ENCODE measurements around the gene SYN1.

Gene SYN1

GRCh38 chrX:47581731-47582647 lies 37.7 kb downstream of the SYN1 start, which contains the start of gene TIMP1:
Gene TIMP1 (plus strand): TSS chrX:47582436. CDS start chrX:47583416, 980 bp downstream.
- Histone ChIP-seq H3K9me3 (ENCODE audit: insufficient read depth, low read depth, low read length) (no peaks in the 10 kb centered on the region), H3K4me3 (ENCODE audit: low read length) (peak within 1 kb of the TSS; percentile 64), H3K9ac (ENCODE audit: low read depth, low read length) (peak within 1 kb of the TSS; percentile 65), H3K27ac (ENCODE audit: low read depth, low read length) (no peak within 1 kb of the TSS), H3K27me3 (ENCODE audit: insufficient read depth, low read length) (no peaks in the 10 kb centered on the region), H3K4me1 (ENCODE audit: insufficient read depth, low read length) (no peaks in the 10 kb centered on the region), H3K36me3 (ENCODE audit: insufficient read depth, low read length) (peaks cover 4% of the 10 kb centered on the region; the same call in 1 of the 2 replicates)
- WGBS = 6% methylated on average over 25 of the region's 28 CpGs

DNA sequence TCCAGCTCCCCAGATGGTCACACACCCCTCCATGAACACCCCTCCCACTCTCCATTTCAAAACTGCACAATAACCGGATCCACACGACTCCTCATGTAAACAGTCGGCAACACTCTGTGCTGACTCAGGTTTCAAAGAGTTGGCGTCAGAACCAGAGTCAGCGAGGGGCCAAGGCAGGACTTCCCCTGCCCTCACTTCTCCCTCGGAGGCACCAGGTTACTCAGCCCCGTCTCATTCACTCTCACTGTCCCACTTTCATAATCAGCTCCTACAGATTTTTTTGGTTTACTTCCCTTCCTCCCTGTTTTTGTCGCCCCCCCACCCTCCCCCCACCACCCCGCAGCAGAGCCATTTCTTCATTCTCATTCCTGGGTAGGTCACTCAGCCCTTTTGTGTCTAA lies 40.1 kb downstream of the SYN1 start:
- Histone ChIP-seq H3K4me1 (ENCODE audit: insufficient read depth, low read length) (0 out of 2 replicates have a peak, but pooled peaks cover 9% of the 10 kb centered on the region), H3K4me3 (ENCODE audit: low read length) (no peak overlapping the region), H3K9ac (ENCODE audit: low read depth, low read length) (no peak overlapping the region), H3K9me3 (ENCODE audit: insufficient read depth, low read depth, low read length) (no peaks in the 10 kb centered on the region), H3K36me3 (ENCODE audit: insufficient read depth, low read length) (no peaks in the 10 kb centered on the region), H3K27ac (ENCODE audit: low read depth, low read length) (no peak overlapping the region), H3K27me3 (ENCODE audit: insufficient read depth, low read length) (no peaks in the 10 kb centered on the region)
- WGBS = 85% methylated on average over 7 of the region's 9 CpGs

DNA sequence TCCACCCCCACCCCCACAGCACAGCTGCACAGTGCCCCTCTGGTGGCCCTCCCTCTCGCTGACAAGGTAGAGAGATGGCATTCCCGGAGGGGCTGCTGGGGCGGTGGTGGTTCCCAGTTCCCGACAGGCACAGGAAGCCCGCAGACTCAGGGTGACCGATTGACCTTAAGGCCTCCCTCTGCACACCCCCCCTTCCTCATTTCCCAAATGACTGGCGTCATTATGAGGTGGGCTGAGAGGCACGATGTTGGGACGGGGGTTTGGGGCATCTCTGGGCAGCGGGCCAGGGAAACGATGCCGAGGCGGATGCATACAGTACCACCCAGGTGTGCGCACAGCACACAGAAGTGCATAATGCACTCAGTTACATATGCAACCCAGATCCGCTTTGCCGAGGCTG lies 41.0 kb downstream of the SYN1 start:
- H3K9me3 ChIP-seq (ENCODE audit: insufficient read depth, low read depth, low read length) = no peaks in the 10 kb centered on the region
- H3K27ac ChIP-seq (ENCODE audit: low read depth, low read length) = no peak overlapping the region
- H3K27me3 ChIP-seq (ENCODE audit: insufficient read depth, low read length) = no peaks in the 10 kb centered on the region
- WGBS = 84% methylated on average over 13 of the region's 16 CpGs
- H3K4me1 ChIP-seq (ENCODE audit: insufficient read depth, low read length) = 0 out of 2 replicates have a peak, but pooled peaks cover 9% of the 10 kb centered on the region
- no peak overlapping the region for H3K4me3 ChIP-seq (ENCODE audit: low read length)
- no peaks in the 10 kb centered on the region for H3K36me3 ChIP-seq (ENCODE audit: insufficient read depth, low read length)
- H3K9ac ChIP-seq (ENCODE audit: low read depth, low read length) = no peak overlapping the region

- 78% methylated on average over 3 of the region's 3 CpGs for WGBS
- no peaks in the 10 kb centered on the region for H3K36me3 ChIP-seq (ENCODE audit: insufficient read depth, low read length)
Measured at GRCh38 chrX:47577901-47578300, 41.8 kb downstream of the SYN1 start.

GRCh38 chrX:47577424-47577823 lies 42.2 kb downstream of the SYN1 start:
- no peak overlapping the region for H3K27ac ChIP-seq (ENCODE audit: low read depth, low read length)
- H3K9ac ChIP-seq (ENCODE audit: low read depth, low read length) = no peak overlapping the region
- no peaks in the 10 kb centered on the region for H3K36me3 ChIP-seq (ENCODE audit: insufficient read depth, low read length)
- WGBS = 83% methylated on average over 9 of the region's 9 CpGs
- no peak overlapping the region for H3K4me3 ChIP-seq (ENCODE audit: low read length)
- no peaks in the 10 kb centered on the region for H3K27me3 ChIP-seq (ENCODE audit: insufficient read depth, low read length)
- H3K9me3 ChIP-seq (ENCODE audit: insufficient read depth, low read depth, low read length) = no peaks in the 10 kb centered on the region
- peaks cover 16% of the 10 kb centered on the region; the same call in 1 of the 2 replicates for H3K4me1 ChIP-seq (ENCODE audit: insufficient read depth, low read length)

More at GRCh38 chrX:47577901-47578300, 41.8 kb downstream of the SYN1 start:
- H3K27me3 ChIP-seq (ENCODE audit: insufficient read depth, low read length) = no peaks in the 10 kb centered on the region
- H3K9ac ChIP-seq (ENCODE audit: low read depth, low read length) = no peak overlapping the region
- peaks cover 15% of the 10 kb centered on the region; the same call in 1 of the 2 replicates for H3K4me1 ChIP-seq (ENCODE audit: insufficient read depth, low read length)
- no peak overlapping the region for H3K27ac ChIP-seq (ENCODE audit: low read depth, low read length)
- H3K4me3 ChIP-seq (ENCODE audit: low read length) = no peak overlapping the region
- no peaks in the 10 kb centered on the region for H3K9me3 ChIP-seq (ENCODE audit: insufficient read depth, low read depth, low read length)

DNA sequence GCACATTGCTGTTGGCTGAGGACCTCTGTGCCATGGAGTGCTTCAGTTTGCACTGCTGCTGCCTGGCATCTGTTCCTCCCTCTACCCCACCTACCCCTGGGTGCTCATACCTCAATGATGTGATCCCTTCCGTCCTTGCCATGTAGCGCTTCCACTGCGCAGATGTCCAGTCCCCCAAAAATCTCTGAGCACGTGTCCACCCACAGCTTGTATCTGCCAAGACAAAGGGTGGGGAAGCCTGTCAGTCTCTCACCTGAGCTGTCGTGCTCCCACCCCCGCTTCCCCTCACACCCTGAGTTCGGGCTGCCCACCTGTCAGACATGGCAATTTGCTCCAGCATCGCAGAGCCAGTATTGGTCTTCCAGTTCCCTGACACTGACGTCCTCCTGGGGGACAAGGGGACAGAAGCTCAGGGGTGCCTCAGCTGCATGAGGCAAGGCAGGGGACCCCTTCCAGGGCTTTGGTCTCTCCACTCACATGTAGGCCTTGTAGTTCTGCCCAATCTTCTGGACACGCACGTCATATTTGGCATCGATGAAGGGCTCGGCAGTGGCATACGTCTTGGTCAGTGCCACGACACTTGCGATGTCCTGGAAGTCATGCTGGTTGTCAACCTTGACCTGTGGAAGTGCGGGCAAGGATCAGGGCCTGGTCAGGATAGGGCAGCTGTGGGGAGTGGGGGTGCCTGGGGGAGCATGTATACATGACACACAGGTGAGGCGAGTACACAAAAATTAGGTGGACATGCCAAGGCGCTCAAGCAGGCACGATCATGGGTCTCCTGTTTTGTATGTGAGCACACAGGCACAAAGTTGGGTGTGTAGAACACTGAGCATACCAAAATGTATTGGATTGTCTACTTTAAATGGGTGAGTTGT lies 43.4 kb downstream of the SYN1 start:
- 95% methylated on average over 20 of the region's 20 CpGs for WGBS

GRCh38 chrX:47574547-47575301 lies 44.9 kb downstream of the SYN1 start:
- Histone ChIP-seq H3K27ac (ENCODE audit: low read depth, low read length) (peak overlapping the region; percentile 95), H3K9me3 (ENCODE audit: insufficient read depth, low read depth, low read length) (no peaks in the 10 kb centered on the region), H3K27me3 (ENCODE audit: insufficient read depth, low read length) (no peaks in the 10 kb centered on the region), H3K9ac (ENCODE audit: low read depth, low read length) (peak overlapping the region; percentile 86), H3K36me3 (ENCODE audit: insufficient read depth, low read length) (peaks cover 12% of the 10 kb centered on the region), H3K4me1 (ENCODE audit: insufficient read depth, low read length) (peaks cover 16% of the 10 kb centered on the region; the same call in 1 of the 2 replicates), H3K4me3 (ENCODE audit: low read length) (peak overlapping the region; percentile 59)
- WGBS = 26% methylated on average over 27 of the region's 27 CpGs

More for the DNA sequence above, 43.4 kb downstream of the SYN1 start:
- Histone ChIP-seq H3K36me3 (ENCODE audit: insufficient read depth, low read length) (peaks cover 8% of the 10 kb centered on the region), H3K4me1 (ENCODE audit: insufficient read depth, low read length) (peaks cover 16% of the 10 kb centered on the region; the same call in 1 of the 2 replicates), H3K27me3 (ENCODE audit: insufficient read depth, low read length) (no peaks in the 10 kb centered on the region), H3K9ac (ENCODE audit: low read depth, low read length) (no peak overlapping the region), H3K27ac (ENCODE audit: low read depth, low read length) (no peak overlapping the region), H3K9me3 (ENCODE audit: insufficient read depth, low read depth, low read length) (no peaks in the 10 kb centered on the region), H3K4me3 (ENCODE audit: low read length) (no peak overlapping the region)

DNA sequence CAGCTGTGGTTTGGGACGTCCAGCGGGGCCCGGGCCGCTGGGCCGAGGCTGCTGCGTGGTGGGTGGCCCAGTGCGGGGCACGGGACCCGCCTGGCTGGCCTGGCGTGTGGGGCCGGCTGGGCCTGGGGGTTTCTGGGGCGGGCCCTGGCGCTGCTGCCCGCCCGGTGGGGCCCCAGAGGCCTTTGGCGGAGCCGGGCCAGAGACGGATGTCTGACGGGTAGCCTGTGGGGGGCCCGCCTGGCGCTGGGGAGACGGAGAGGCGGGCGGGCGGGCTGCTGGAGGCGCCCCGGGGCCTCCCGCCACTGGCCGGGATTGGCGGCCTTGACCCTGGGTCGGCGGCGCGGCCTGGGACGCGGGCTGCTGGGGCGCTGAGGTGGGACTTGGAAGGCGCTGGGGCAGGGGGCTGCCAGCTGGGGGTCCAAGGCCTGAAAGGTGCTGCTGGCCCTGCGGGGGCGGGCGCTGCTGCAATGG lies 45.5 kb downstream of the SYN1 start:
- no peaks in the 10 kb centered on the region for H3K9me3 ChIP-seq (ENCODE audit: insufficient read depth, low read depth, low read length)
- peak overlapping the region; percentile 59 for H3K4me3 ChIP-seq (ENCODE audit: low read length)
- H3K27me3 ChIP-seq (ENCODE audit: insufficient read depth, low read length) = no peaks in the 10 kb centered on the region
- peak overlapping the region; percentile 95 for H3K27ac ChIP-seq (ENCODE audit: low read depth, low read length)
- peaks cover 16% of the 10 kb centered on the region; the same call in 1 of the 2 replicates for H3K4me1 ChIP-seq (ENCODE audit: insufficient read depth, low read length)
- peak overlapping the region; percentile 86 for H3K9ac ChIP-seq (ENCODE audit: low read depth, low read length)
- peaks cover 16% of the 10 kb centered on the region for H3K36me3 ChIP-seq (ENCODE audit: insufficient read depth, low read length)
- under 1% methylated on average over 41 of the region's 41 CpGs for WGBS

- Histone ChIP-seq H3K4me1 (ENCODE audit: insufficient read depth, low read length) (peaks cover 16% of the 10 kb centered on the region; the same call in 1 of the 2 replicates), H3K9me3 (ENCODE audit: insufficient read depth, low read depth, low read length) (no peaks in the 10 kb centered on the region), H3K9ac (ENCODE audit: low read depth, low read length) (peak overlapping the region; percentile 86), H3K27ac (ENCODE audit: low read depth, low read length) (peak overlapping the region; percentile 95), H3K27me3 (ENCODE audit: insufficient read depth, low read length) (no peaks in the 10 kb centered on the region), H3K36me3 (ENCODE audit: insufficient read depth, low read length) (peaks cover 19% of the 10 kb centered on the region), H3K4me3 (ENCODE audit: low read length) (peak overlapping the region; percentile 59)
- 6% methylated on average over 20 of the region's 20 CpGs for WGBS
Measured at GRCh38 chrX:47573341-47574075, 46.1 kb downstream of the SYN1 start.
